Measurements from ENCODE around the gene GOSR2.

GOSR2 gene

DNA sequence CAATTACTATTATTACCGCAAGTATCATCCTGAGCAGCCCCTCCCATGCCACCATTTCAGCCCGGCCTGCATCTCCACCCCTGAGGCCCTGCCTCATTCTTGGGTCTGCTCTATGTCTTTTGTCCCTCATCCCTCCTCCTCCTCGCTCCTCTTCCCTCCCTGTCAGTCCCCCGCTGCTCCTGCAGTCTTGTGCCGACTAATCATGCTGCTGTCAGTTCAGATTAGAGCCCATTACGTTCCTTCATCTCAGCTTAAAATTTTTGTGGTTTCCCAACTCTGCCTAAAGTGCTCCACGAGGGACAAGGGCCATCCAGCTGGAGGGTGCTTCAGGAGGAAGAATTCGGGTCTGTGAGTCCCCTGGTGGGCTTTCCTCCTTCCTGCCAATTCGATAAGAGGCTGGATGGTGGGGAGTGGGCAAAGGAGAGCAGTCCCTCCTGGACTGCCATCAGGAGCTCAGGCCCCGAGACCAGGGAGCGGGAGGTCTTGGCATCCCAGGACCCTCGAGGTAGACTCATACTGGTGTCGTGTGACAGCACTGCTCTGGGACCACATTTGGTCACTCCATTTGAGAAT lies 32.9 kb upstream of the GOSR2 start:
- in situ Hi-C loops (cut with MboI; ENCODE audit: low pct_unique_long_range_greater_than_20kb, low sequenced_read_pairs), result no loop called here
- no peak for DNase-seq

- no peak for DNase-seq
- in situ Hi-C loops (cut with MboI; ENCODE audit: low pct_unique_long_range_greater_than_20kb, low sequenced_read_pairs), result no loop called here
Measured at GRCh38 chr17:46890638-46891037, 32.3 kb upstream of the GOSR2 start.

DNA sequence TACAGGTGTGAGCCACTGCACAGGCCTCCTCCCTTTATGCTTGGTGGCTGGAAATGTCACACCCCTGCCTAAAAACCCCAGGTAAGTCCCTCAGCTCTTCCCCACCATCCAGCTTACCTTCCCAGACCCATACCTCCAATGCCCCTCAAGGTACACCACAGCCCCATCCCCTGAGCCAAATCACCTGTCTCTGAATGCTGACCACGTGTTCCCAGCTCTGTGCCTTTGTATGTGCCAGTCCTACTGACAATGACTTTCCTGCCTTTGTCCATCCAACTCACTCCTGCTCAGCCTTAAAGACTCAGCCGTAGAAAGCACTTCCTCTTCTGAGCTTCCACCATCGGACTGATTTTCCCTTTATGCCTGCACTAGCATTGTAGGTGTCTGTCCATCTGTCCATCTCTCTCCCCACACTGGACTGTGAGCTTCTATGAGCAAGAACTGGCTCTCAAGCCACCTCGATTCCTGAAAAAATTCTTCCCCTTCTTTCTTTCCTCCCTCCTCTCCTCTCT lies 30.7 kb upstream of the GOSR2 start:
- in situ Hi-C loops (cut with MboI; ENCODE audit: low pct_unique_long_range_greater_than_20kb, low sequenced_read_pairs), result no loop called here
- no peak for DNase-seq

DNA sequence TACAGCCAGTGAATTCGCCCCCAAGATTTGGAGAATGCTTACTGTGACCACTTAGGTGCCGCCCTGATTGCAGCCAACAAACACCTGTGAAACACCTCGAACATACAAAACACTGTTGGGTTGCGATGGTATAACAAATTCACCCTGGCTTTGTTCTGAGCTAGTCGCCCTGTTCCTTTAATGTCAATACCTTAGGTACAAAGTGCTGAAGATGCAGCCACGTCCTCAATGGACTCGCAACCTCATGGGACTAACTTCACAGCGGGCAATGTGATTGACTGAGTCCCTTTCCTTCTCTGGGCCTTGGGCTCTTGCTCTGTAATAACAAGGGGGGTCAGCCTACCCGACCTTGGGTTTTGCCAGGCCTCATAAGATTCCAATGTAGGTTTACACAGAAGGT lies 28.9 kb upstream of the GOSR2 start:
- in situ Hi-C loops (cut with MboI; ENCODE audit: low pct_unique_long_range_greater_than_20kb, low sequenced_read_pairs), result no loop called here

GRCh38 chr17:46894476-46895151 lies 28.3 kb upstream of the GOSR2 start:
- in situ Hi-C loops (cut with MboI; ENCODE audit: low pct_unique_long_range_greater_than_20kb, low sequenced_read_pairs), result no loop called here
- no peak for DNase-seq

More for the DNA sequence above, 28.9 kb upstream of the GOSR2 start:
- DNase-seq, result no peak

DNA sequence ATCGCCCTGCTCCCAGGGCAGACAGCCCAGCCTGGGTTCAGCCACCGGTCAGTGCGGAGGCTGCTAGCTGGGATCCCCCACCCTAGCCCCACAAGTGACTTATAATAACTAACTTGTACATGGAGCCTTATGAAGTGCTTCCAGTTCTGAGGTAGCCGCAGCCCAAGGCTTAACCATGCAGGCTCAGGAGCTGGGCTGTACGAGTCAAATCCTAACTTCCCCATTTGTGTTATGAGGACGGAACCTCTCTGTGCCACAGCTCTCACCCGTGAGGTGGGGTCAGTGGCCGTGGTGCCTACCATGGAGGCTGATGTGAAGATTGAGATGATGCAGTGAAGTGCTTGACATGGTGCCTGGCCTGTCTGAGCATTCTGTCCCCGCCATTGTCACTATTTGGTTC lies 27.8 kb upstream of the GOSR2 start:
- in situ Hi-C loops (cut with MboI; ENCODE audit: low pct_unique_long_range_greater_than_20kb, low sequenced_read_pairs), result no loop called here
- DNase-seq, result peak; percentile 17

- in situ Hi-C loops (cut with MboI; ENCODE audit: low pct_unique_long_range_greater_than_20kb, low sequenced_read_pairs), result no loop called here
Measured at GRCh38 chr17:46896991-46897390, 26.0 kb upstream of the GOSR2 start.

GRCh38 chr17:46898364-46898763 lies 24.6 kb upstream of the GOSR2 start:
- DNase-seq, result no peak
- in situ Hi-C loops (cut with MboI; ENCODE audit: low pct_unique_long_range_greater_than_20kb, low sequenced_read_pairs), result no loop called here

More at GRCh38 chr17:46896991-46897390, 26.0 kb upstream of the GOSR2 start:
- DNase-seq, result no peak

DNA sequence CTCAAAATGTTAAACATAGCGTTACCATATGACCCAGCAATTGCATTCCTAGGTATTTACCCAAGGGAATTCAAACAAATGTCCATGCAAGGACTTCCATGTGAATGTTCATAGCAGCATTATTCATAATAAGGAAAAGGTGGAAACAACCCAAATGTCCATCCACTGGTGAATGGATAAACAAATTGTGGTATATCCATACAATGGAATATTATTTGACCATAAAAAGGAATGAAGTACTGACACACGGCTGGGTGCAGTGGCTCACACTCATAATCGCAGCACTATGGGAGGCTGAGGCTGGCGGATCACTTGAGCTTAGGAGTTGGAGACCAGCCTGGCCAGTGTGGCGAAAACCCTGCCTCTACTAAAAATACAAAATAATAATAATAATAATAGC lies 24.1 kb upstream of the GOSR2 start:
- in situ Hi-C loops (cut with MboI; ENCODE audit: low pct_unique_long_range_greater_than_20kb, low sequenced_read_pairs), result no loop called here
- no peak for DNase-seq

- in situ Hi-C loops (cut with MboI; ENCODE audit: low pct_unique_long_range_greater_than_20kb, low sequenced_read_pairs), result no loop called here
- no peak for DNase-seq
Measured at GRCh38 chr17:46901291-46901690, 21.7 kb upstream of the GOSR2 start.

GRCh38 chr17:46903762-46904672 lies 18.9 kb upstream of the GOSR2 start:
- no peak for DNase-seq
- in situ Hi-C loops (cut with MboI; ENCODE audit: low pct_unique_long_range_greater_than_20kb, low sequenced_read_pairs), result no loop called here

- no peak for DNase-seq
- in situ Hi-C loops (cut with MboI; ENCODE audit: low pct_unique_long_range_greater_than_20kb, low sequenced_read_pairs), result no loop called here
Measured at GRCh38 chr17:46908068-46908737, 14.8 kb upstream of the GOSR2 start.

GRCh38 chr17:46910179-46910927 lies 12.6 kb upstream of the GOSR2 start:
- in situ Hi-C loops (cut with MboI; ENCODE audit: low pct_unique_long_range_greater_than_20kb, low sequenced_read_pairs), result no loop called here
- DNase-seq, result no peak

GRCh38 chr17:46911311-46911710 lies 11.6 kb upstream of the GOSR2 start:
- no peak for DNase-seq
- in situ Hi-C loops (cut with MboI; ENCODE audit: low pct_unique_long_range_greater_than_20kb, low sequenced_read_pairs), result no loop called here

DNA sequence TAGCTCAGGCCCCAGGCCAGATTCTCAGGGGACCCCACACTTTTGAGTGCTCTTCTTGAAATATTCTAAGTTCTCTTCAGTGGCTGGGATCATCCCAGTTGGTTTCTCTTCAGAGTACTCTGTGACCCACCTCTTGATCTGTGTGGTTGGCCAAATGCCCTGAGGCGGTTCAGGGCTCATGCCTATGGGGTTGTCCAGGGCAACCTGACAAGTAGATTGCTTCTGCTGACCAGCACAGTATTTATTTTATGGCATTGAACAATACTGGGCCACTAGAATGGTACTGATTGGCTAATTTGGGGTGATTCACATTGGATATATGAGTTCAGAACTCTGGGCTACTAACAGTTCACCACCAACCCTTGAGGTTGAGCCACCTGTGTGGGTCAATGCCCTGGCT lies 7.4 kb upstream of the GOSR2 start:
- no peak for DNase-seq
- in situ Hi-C loops (cut with MboI; ENCODE audit: low pct_unique_long_range_greater_than_20kb, low sequenced_read_pairs), result no loop called here

- in situ Hi-C loops (cut with MboI; ENCODE audit: low pct_unique_long_range_greater_than_20kb, low sequenced_read_pairs), result no loop called here
- DNase-seq, result no peak
Measured at GRCh38 chr17:46916211-46916610, 6.7 kb upstream of the GOSR2 start.

DNA sequence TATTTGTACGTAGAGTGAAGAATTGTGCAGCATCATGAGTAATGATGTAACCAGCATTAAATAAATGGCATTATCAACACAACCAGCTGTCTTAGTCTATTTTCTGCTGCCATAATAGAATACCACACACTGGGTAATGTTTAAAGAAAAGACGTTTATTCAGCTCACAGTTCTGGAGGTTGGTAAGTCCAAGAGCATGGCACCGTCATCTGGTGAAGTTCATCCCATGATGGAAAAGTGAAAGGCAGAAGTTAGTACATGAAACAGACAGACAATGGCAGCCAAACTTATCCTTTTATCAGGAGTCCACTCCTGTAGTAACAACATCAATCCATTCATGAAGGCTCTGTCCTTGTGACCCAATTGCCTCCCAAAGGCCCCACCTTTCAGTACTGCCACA lies 6.3 kb upstream of the GOSR2 start:
- in situ Hi-C loops (cut with MboI; ENCODE audit: low pct_unique_long_range_greater_than_20kb, low sequenced_read_pairs), result no loop called here
- DNase-seq, result no peak

- no peak for DNase-seq
- in situ Hi-C loops (cut with MboI; ENCODE audit: low pct_unique_long_range_greater_than_20kb, low sequenced_read_pairs), result no loop called here
Measured at GRCh38 chr17:46917041-46917440, 5.9 kb upstream of the GOSR2 start.

GRCh38 chr17:46917516-46917915 lies 5.4 kb upstream of the GOSR2 start:
- in situ Hi-C loops (cut with MboI; ENCODE audit: low pct_unique_long_range_greater_than_20kb, low sequenced_read_pairs), result no loop called here
- DNase-seq, result peak; percentile 10
